HG02973 (cell line): ENCODE data around the gene ZRANB1.

Experiments
- ATAC-seq: cut with Tn5 transposase; IDR thresholded peaks from one replicate; pipeline ENCODE4 v1.9.1; 2021; ENCODE audit warnings: moderate library complexity; ENCODE audit not compliant: unreplicated experiment

ZRANB1 gene

GRCh38 chr10:125004571-125005311, 62.8 kb downstream of the ZRANB1 start:
- ATAC-seq, result no peak

GRCh38 chr10:125005312-125006187, 63.6 kb downstream of the ZRANB1 start:
- no peak for ATAC-seq

GRCh38 chr10:125006188-125006680, 64.3 kb downstream of the ZRANB1 start:
- no peak for ATAC-seq

GRCh38 chr10:125006921-125007426, 65.1 kb downstream of the ZRANB1 start:
- no peak for ATAC-seq

- ATAC-seq, result no peak
Measured at GRCh38 chr10:125007436-125007835, 65.5 kb downstream of the ZRANB1 start.

GRCh38 chr10:125008689-125009638, 67.0 kb downstream of the ZRANB1 start:
- no peak for ATAC-seq

GRCh38 chr10:125009661-125010161, 67.8 kb downstream of the ZRANB1 start:
- ATAC-seq, result no peak

- no peak for ATAC-seq
Measured at GRCh38 chr10:125010362-125010761, 68.4 kb downstream of the ZRANB1 start.

- ATAC-seq, result no peak
Measured at GRCh38 chr10:125011171-125011925, 69.4 kb downstream of the ZRANB1 start.

- ATAC-seq, result no peak
Measured at GRCh38 chr10:125011926-125012705, 70.2 kb downstream of the ZRANB1 start.

GRCh38 chr10:125012851-125013528, 71.1 kb downstream of the ZRANB1 start:
- ATAC-seq, result no peak

- ATAC-seq, result no peak
Measured at GRCh38 chr10:125013529-125013872, 71.6 kb downstream of the ZRANB1 start.

- ATAC-seq, result no peak
Measured at GRCh38 chr10:125014086-125014830, 72.3 kb downstream of the ZRANB1 start.

GRCh38 chr10:125014836-125015355, 73.0 kb downstream of the ZRANB1 start:
- ATAC-seq, result no peak

- ATAC-seq, result no peak
Measured at GRCh38 chr10:125015356-125015944, 73.5 kb downstream of the ZRANB1 start.

GRCh38 chr10:125016123-125016522, 74.2 kb downstream of the ZRANB1 start:
- ATAC-seq, result no peak

GRCh38 chr10:125016611-125017202, 74.8 kb downstream of the ZRANB1 start:
- no peak for ATAC-seq
